ENCODE measurements around the gene TEF. TPM values are rescaled to one million over a fixed set of nuclear protein-coding genes. Genes with fewer than 3 reads are reported as not detected.
A peak's percentile ranks its signal among the peaks of the same experiment; 100 is the strongest.

The TEF gene
- total and polyA plus RNA-seq, 2 experiments from 2014 or later, result 5.4 to 8.9 TPM

- no peaks in the 10 kb centered on the region for H3K9me2 ChIP-seq (replicated peaks; ENCODE audit: insufficient read depth)
- no peaks in the 10 kb centered on the region for H3K36me3 ChIP-seq (replicated peaks; ENCODE audit: insufficient read depth, low read depth)
- TF ChIP-seq, protein P1, sequence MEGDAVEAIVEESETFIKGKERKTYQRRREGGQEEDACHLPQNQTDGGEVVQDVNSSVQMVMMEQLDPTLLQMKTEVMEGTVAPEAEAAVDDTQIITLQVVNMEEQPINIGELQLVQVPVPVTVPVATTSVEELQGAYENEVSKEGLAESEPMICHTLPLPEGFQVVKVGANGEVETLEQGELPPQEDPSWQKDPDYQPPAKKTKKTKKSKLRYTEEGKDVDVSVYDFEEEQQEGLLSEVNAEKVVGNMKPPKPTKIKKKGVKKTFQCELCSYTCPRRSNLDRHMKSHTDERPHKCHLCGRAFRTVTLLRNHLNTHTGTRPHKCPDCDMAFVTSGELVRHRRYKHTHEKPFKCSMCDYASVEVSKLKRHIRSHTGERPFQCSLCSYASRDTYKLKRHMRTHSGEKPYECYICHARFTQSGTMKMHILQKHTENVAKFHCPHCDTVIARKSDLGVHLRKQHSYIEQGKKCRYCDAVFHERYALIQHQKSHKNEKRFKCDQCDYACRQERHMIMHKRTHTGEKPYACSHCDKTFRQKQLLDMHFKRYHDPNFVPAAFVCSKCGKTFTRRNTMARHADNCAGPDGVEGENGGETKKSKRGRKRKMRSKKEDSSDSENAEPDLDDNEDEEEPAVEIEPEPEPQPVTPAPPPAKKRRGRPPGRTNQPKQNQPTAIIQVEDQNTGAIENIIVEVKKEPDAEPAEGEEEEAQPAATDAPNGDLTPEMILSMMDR (IDR thresholded peaks at IDR 0.05; ENCODE audit: poor library complexity), result no peak
- TF ChIP-seq EZH2 (IDR thresholded peaks at IDR 0.05; ENCODE audit: borderline replicate concordance) (no peak), EZH2phosphoT487 (IDR thresholded peaks at IDR 0.05; ENCODE audit: low read depth, severe bottlenecking, unreplicated experiment) (no peak)
- H3K4me3 ChIP-seq, result no peak overlapping the region
- 80% methylated on average over 4 of the region's 4 CpGs for WGBS (ENCODE audit: low lambda C conversion rate, missing lambda C conversion rate)
- DNase-seq (ENCODE audit: low spot score), result no peak
- no peaks in the 10 kb centered on the region for H3K9me3 ChIP-seq (ENCODE audit: low read depth)
- H3K79me2 ChIP-seq, result no peaks in the 10 kb centered on the region
- peak overlapping the region; percentile 55 for H3K27ac ChIP-seq
- H3K4me1 ChIP-seq (ENCODE audit: insufficient read depth), result peaks cover 10% of the 10 kb centered on the region
- no peaks in the 10 kb centered on the region for H4K20me1 ChIP-seq (ENCODE audit: insufficient read depth, poor library complexity, severe bottlenecking)
- H3K4me2 ChIP-seq, result no peak overlapping the region
- H3K27me3 ChIP-seq, result no peaks in the 10 kb centered on the region
- no peak overlapping the region for H2AFZ ChIP-seq
Observed at GRCh38 chr22:41359376-41359775, 22.4 kb upstream of the TEF start.

GRCh38 chr22:41360126-41360525 lies 21.6 kb upstream of the TEF start:
- Histone ChIP-seq H3K4me2 (no peak overlapping the region), H4K20me1 (ENCODE audit: insufficient read depth, poor library complexity, severe bottlenecking) (no peaks in the 10 kb centered on the region), H3K27ac (no peak overlapping the region), H3K27me3 (no peaks in the 10 kb centered on the region), H2AFZ (no peak overlapping the region), H3K9me2 (replicated peaks; ENCODE audit: insufficient read depth) (no peaks in the 10 kb centered on the region), H3K79me2 (no peaks in the 10 kb centered on the region), H3K36me3 (replicated peaks; ENCODE audit: insufficient read depth, low read depth) (no peaks in the 10 kb centered on the region), H3K4me1 (ENCODE audit: insufficient read depth) (peaks cover 10% of the 10 kb centered on the region), H3K4me3 (no peak overlapping the region), H3K9me3 (ENCODE audit: low read depth) (no peaks in the 10 kb centered on the region)
- 39% methylated on average over 11 of the region's 11 CpGs for WGBS (ENCODE audit: low lambda C conversion rate, missing lambda C conversion rate)
- TF ChIP-seq, protein P1 (IDR thresholded peaks at IDR 0.05; ENCODE audit: poor library complexity), result no peak
- TF ChIP-seq EZH2phosphoT487 (IDR thresholded peaks at IDR 0.05; ENCODE audit: low read depth, severe bottlenecking, unreplicated experiment) (no peak), EZH2 (IDR thresholded peaks at IDR 0.05; ENCODE audit: borderline replicate concordance) (no peak)
- DNase-seq (ENCODE audit: low spot score), result peak; percentile 61

- H3K9me2 ChIP-seq (replicated peaks; ENCODE audit: insufficient read depth), result no peaks in the 10 kb centered on the region
- peaks cover 11% of the 10 kb centered on the region for H3K4me1 ChIP-seq (ENCODE audit: insufficient read depth)
- no peaks in the 10 kb centered on the region for H4K20me1 ChIP-seq (ENCODE audit: insufficient read depth, poor library complexity, severe bottlenecking)
- no peak overlapping the region for H3K4me3 ChIP-seq
- no peaks in the 10 kb centered on the region for H3K79me2 ChIP-seq
- no peak for TF ChIP-seq EZH2 (IDR thresholded peaks at IDR 0.05; ENCODE audit: borderline replicate concordance)
- TF ChIP-seq, protein P1 (IDR thresholded peaks at IDR 0.05; ENCODE audit: poor library complexity), result no peak
- no peak for TF ChIP-seq EZH2phosphoT487 (IDR thresholded peaks at IDR 0.05; ENCODE audit: low read depth, severe bottlenecking, unreplicated experiment)
- DNase-seq (ENCODE audit: low spot score), result no peak
- WGBS (ENCODE audit: low lambda C conversion rate, missing lambda C conversion rate), result 90% methylated on average over 13 of the region's 13 CpGs
- peak overlapping the region; percentile 34 for H3K27ac ChIP-seq
- no peaks in the 10 kb centered on the region for H3K9me3 ChIP-seq (ENCODE audit: low read depth)
- no peak overlapping the region for H3K4me2 ChIP-seq
- no peaks in the 10 kb centered on the region for H3K36me3 ChIP-seq (replicated peaks; ENCODE audit: insufficient read depth, low read depth)
- no peaks in the 10 kb centered on the region for H3K27me3 ChIP-seq
- H2AFZ ChIP-seq, result no peak overlapping the region
Observed at GRCh38 chr22:41361716-41362310, 19.9 kb upstream of the TEF start.
